Testis (tissue), 2 donors: ENCODE measurements around the gene TSSK3.

Experiments
- POLR2A ChIP-seq: fragments of 450-650 bp; IDR thresholded peaks from one replicate; pipeline ENCODE4 v1.6.1; 2017; ENCODE audit warnings: antibody characterized with exemption, mild to moderate bottlenecking, moderate library complexity
- TF ChIP-seq, protein P1 (sequence below), 3 experiments: fragments of 450-650 bp in 2 of 3; fragments of 200-600 bp in 1 of 3; sonication (generic) in 1 of 3; IDR thresholded peaks; one replicate each; pipeline ENCODE4 v1.5.1; 2016 to 2019; ENCODE audit warnings: antibody characterized with exemption in 3 of 3, mild to moderate bottlenecking in 2 of 3, moderate library complexity in 1 of 3

DNA sequence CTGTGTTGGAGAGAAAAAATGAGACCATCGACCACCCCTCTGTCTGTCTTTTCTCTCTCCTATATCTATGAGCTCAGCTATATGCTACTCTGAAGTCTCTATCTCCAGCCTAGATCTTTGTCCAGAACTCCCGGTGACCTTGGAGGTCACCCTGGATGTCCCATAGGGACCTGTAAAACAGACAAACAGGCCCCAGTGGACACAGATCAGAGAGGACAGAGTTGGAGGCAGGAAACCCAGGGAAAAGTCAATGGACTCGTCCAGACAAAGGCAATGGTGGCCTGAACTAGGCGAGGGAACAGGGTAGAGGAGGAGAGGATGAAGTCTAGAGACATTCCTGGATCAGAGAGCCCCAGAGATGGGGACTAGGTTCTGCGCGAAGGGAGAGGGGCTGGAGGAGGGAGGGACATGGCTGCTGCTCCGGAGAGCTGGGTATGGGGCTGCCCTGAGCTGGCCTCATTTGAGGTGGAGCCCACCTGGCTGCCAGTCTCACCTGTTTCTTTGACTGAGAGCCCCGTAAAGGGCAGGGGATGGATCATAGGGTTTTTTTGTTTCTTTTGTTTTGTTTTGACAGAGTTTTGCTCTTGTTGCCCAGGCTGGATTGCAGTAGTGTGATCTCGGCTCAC, 15.7 kb upstream of the TSSK3 start:
- TF ChIP-seq, protein P1, sequence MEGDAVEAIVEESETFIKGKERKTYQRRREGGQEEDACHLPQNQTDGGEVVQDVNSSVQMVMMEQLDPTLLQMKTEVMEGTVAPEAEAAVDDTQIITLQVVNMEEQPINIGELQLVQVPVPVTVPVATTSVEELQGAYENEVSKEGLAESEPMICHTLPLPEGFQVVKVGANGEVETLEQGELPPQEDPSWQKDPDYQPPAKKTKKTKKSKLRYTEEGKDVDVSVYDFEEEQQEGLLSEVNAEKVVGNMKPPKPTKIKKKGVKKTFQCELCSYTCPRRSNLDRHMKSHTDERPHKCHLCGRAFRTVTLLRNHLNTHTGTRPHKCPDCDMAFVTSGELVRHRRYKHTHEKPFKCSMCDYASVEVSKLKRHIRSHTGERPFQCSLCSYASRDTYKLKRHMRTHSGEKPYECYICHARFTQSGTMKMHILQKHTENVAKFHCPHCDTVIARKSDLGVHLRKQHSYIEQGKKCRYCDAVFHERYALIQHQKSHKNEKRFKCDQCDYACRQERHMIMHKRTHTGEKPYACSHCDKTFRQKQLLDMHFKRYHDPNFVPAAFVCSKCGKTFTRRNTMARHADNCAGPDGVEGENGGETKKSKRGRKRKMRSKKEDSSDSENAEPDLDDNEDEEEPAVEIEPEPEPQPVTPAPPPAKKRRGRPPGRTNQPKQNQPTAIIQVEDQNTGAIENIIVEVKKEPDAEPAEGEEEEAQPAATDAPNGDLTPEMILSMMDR (IDR thresholded peaks at IDR 0.05), result no peak
- no peak for TF ChIP-seq POLR2A
